Posterior vena cava (tissue), 2 donors: ENCODE data around the gene CCR9. TPM values are rescaled to one million over a fixed set of nuclear protein-coding genes. Genes with fewer than 3 reads are reported as not detected.

Source experiments
- DNase-seq: peaks from one replicate; pipeline ENCODE4 v3.0.0-alpha.2; 2020; ENCODE audit warnings: low spot score
- intact Hi-C, 2 donors: fragments of 100-400 bp; cut with DNase I; formaldehyde crosslinking; loops; one replicate each; pipeline versions ENCODE4 v1.14.1 to v1.14.2; 2022 to 2023
- total RNA-seq, 2 donors: library from RNA; stranded (reverse); fragmentation: NEBNext Ultra II Directional; extraction: Animal tissue kit (Norgen Biotek cat#: 25700); gene quantifications; one replicate each; pipeline ENCODE4 v1.2.1, GENCODE V29; 2021
- donor health status: DM: yes; HTN: yes; CAD: no.
- donor health status: DM: yes; HTN: yes; CAD: no.

The CCR9 gene
- total RNA-seq, 2 donors from 2014 or later, result not detected

- no peak for DNase-seq
Measured at GRCh38 chr3:45904931-45905330, 18.6 kb downstream of the CCR9 start.

GRCh38 chr3:45905755-45906154 is 19.4 kb downstream of the CCR9 start:
- intact Hi-C loops, result loop anchor here in 1 of 2 donors (10.0 kb wide), 1 partner anchor 141 kb away; no protein-coding TSS in a partner anchor
- no peak for DNase-seq

More at GRCh38 chr3:45904931-45905330, 18.6 kb downstream of the CCR9 start:
- intact Hi-C loops, result loop anchor here in 1 of 2 donors (10.0 kb wide), 1 partner anchor 140 kb away; no protein-coding TSS in a partner anchor

- intact Hi-C loops, result loop anchor here in 1 of 2 donors (10.0 kb wide), 1 partner anchor 142 kb away; no protein-coding TSS in a partner anchor
- DNase-seq, result no peak
Measured at GRCh38 chr3:45906681-45907407, 20.5 kb downstream of the CCR9 start.

GRCh38 chr3:45907769-45908705 is 21.7 kb downstream of the CCR9 start:
- DNase-seq, result no peak
- intact Hi-C loops, result loop anchor here in 1 of 2 donors (10.0 kb wide), 1 partner anchor 143 kb away; no protein-coding TSS in a partner anchor

GRCh38 chr3:45908761-45909160 is 22.4 kb downstream of the CCR9 start:
- no peak for DNase-seq
- intact Hi-C loops, result loop anchor here in 1 of 2 donors (10.0 kb wide), 1 partner anchor 144 kb away; no protein-coding TSS in a partner anchor

- intact Hi-C loops, result loop anchor here in 1 of 2 donors (10.0 kb wide), 1 partner anchor 145 kb away; no protein-coding TSS in a partner anchor
- no peak for DNase-seq
Measured at GRCh38 chr3:45909542-45909941, 23.2 kb downstream of the CCR9 start.

GRCh38 chr3:45910892-45911291 is 24.5 kb downstream of the CCR9 start:
- intact Hi-C loops, result loop anchor here in 1 of 2 donors (10.0 kb wide), 1 partner anchor 136 kb away; no protein-coding TSS in a partner anchor
- no peak for DNase-seq

- DNase-seq, result no peak
- intact Hi-C loops, result loop anchor here in 1 of 2 donors (10.0 kb wide), 1 partner anchor 137 kb away; no protein-coding TSS in a partner anchor
Measured at GRCh38 chr3:45911511-45912226, 25.3 kb downstream of the CCR9 start.

GRCh38 chr3:45912435-45912834 is 26.1 kb downstream of the CCR9 start:
- DNase-seq, result no peak
- intact Hi-C loops, result loop anchor here in 1 of 2 donors (10.0 kb wide), 1 partner anchor 138 kb away; no protein-coding TSS in a partner anchor

- DNase-seq, result no peak
- intact Hi-C loops, result loop anchor here in 1 of 2 donors (10.0 kb wide), 1 partner anchor 140 kb away; no protein-coding TSS in a partner anchor
Measured at GRCh38 chr3:45914362-45915058, 28.2 kb downstream of the CCR9 start.

- no peak for DNase-seq
- intact Hi-C loops, result loop anchor here in 1 of 2 donors (10.0 kb wide), 1 partner anchor 140 kb away; no protein-coding TSS in a partner anchor
Measured at GRCh38 chr3:45915059-45915439, 28.7 kb downstream of the CCR9 start.

- DNase-seq, result no peak
- intact Hi-C loops, result loop anchor here in 1 of 2 donors (10.0 kb wide), 1 partner anchor 141 kb away; no protein-coding TSS in a partner anchor
Measured at GRCh38 chr3:45915518-45916231, 29.3 kb downstream of the CCR9 start.

- intact Hi-C loops, result loop anchor here in 1 of 2 donors (10.0 kb wide), 1 partner anchor 143 kb away; no protein-coding TSS in a partner anchor
- no peak for DNase-seq
Measured at GRCh38 chr3:45917146-45917898, 31.0 kb downstream of the CCR9 start.

GRCh38 chr3:45921158-45922038 is 35.1 kb downstream of the CCR9 start:
- intact Hi-C loops, result no loop called here
- DNase-seq, result no peak

GRCh38 chr3:45922039-45922326 is 35.6 kb downstream of the CCR9 start:
- DNase-seq, result no peak
- intact Hi-C loops, result no loop called here
